LNCaP clone FGC (cell line): ENCODE results near the gene SSTR4.

ENCODE experiments used
- DNase-seq: peaks from one replicate; pipeline ENCODE4 v3.0.0-alpha.2; 2011; ENCODE audit warnings: low read depth
- H3K4me3 ChIP-seq: 2 replicates; pipeline ENCODE4 v1.5.1; 2011; ENCODE audit warnings: mild to moderate bottlenecking, low read depth, low read length, control low read depth
- TF ChIP-seq, protein P1 (sequence below): IDR thresholded peaks from 2 replicates; pipeline ENCODE4 v1.5.1; 2012; ENCODE audit warnings: mild to moderate bottlenecking; ENCODE audit not compliant: control insufficient read depth, insufficient read depth; ENCODE audit errors: extremely low read depth

Gene SSTR4

DNA sequence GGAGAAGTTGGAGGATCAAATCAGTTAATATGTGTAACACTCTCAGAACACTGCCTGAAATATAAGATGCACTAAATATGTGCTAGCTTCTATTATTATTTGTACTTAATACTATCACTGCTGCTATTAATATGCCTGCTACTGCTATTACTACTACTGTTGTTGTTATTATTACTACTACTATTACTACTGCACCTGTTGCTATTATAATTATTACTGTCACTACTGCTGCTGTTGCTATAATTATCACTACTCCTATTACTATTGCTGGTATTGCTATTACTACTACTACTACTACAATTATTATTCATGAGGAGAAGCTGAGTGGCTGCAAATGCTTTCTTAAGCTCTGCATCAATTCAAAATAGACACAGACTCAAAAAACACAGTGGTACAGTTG is 16.7 kb upstream of the SSTR4 start:
- no peak overlapping the region for H3K4me3 ChIP-seq
- TF ChIP-seq, protein P1, sequence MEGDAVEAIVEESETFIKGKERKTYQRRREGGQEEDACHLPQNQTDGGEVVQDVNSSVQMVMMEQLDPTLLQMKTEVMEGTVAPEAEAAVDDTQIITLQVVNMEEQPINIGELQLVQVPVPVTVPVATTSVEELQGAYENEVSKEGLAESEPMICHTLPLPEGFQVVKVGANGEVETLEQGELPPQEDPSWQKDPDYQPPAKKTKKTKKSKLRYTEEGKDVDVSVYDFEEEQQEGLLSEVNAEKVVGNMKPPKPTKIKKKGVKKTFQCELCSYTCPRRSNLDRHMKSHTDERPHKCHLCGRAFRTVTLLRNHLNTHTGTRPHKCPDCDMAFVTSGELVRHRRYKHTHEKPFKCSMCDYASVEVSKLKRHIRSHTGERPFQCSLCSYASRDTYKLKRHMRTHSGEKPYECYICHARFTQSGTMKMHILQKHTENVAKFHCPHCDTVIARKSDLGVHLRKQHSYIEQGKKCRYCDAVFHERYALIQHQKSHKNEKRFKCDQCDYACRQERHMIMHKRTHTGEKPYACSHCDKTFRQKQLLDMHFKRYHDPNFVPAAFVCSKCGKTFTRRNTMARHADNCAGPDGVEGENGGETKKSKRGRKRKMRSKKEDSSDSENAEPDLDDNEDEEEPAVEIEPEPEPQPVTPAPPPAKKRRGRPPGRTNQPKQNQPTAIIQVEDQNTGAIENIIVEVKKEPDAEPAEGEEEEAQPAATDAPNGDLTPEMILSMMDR = no peak
- DNase-seq = no peak

DNA sequence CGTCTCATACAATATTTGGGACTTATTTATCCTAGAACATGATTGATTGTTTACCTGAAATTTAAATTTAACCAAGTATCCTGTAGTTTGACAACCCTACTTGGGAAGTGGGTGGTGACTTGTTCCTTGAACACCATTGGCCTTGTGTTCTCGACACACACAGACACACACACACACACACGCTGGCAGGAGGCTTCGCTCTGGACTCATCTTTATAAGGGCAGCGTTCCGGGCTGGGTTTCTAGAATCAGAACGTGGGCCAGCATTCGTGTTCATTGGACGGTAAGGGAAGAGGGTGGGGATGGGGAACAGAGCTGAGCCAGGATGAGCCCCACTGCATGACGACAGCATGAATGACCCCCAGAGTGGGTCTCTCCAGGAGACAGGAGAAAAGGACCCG is 16.2 kb upstream of the SSTR4 start:
- DNase-seq = no peak
- TF ChIP-seq, protein P1 = no peak
- no peak overlapping the region for H3K4me3 ChIP-seq

DNA sequence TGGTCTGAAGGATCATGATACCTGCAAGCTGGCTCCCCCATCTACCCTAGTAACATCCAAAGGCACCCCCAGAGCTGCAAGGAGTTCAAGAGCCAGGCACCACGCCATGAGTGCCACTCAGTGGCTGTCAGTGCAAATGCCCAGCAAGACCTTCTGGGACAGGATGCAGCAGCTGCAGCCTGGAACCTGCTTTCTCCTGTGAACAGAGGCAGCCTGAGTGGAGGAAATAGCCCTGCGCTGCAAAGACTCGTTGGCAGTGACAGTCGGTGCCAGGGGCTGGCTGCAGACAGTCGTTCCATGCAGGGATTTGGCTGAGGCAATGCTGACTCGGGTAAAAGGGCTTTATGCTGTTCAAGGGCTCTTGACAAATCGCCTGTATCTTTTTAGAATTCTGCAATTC is 15.7 kb upstream of the SSTR4 start:
- no peak for DNase-seq
- TF ChIP-seq, protein P1 = no peak
- no peak overlapping the region for H3K4me3 ChIP-seq

DNA sequence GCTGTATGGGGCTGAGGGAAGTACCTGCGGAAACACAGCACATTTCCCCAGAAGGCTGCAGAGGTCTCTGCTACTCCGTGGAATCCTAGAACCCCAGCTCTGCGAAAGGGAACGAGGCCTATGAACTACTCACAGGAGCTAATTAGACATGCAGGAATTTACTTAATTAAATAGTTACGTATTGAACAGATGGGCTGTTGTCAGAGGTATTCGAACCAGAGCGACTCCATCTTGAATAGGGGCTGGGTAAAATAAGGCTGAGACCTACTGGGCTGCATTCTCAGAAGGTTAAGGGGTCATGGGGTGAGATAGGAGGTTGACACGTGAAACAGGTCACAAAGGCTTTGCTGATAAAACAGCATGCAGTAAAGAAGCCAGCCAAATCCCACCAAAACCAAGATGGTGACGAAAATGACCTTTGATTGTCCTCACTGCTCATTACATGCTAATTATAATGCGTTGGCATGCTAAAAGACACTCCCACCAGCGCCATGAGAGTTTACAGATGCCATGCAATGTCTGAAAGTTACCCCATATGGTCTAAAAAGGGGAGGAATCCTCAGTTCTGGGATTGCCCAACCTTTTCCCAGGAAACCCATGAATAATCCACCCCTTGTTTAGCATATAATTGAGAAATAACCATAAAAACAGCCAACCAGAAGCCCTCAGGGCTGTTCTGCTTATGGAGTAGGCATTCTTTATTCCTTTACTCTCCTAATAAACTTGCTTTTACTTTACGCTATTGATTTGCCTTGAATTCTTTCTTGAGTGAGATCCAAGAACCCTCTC is 14.7 kb upstream of the SSTR4 start:
- TF ChIP-seq, protein P1 = no peak
- no peak for DNase-seq
- H3K4me3 ChIP-seq = no peak overlapping the region

DNA sequence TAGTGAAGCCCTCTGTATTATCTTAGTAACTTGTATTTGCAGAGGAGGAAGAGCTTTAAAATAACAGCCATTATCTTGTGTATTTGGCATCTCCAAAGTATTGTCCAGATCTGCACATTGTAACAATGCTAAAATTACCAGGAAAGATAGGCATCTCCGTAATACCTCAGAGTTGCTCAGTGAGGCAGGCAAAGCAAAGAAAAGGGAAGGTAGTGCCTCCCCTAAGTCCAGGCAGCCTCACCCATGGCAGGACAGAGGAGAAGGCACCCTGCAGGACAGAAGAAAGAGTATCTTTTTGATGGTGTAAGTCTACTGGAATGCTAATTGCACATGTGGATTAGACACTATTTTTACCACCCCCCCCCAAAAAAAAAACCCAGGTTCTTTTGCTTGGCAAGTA is 13.6 kb upstream of the SSTR4 start:
- TF ChIP-seq, protein P1 = no peak
- DNase-seq = no peak

DNA sequence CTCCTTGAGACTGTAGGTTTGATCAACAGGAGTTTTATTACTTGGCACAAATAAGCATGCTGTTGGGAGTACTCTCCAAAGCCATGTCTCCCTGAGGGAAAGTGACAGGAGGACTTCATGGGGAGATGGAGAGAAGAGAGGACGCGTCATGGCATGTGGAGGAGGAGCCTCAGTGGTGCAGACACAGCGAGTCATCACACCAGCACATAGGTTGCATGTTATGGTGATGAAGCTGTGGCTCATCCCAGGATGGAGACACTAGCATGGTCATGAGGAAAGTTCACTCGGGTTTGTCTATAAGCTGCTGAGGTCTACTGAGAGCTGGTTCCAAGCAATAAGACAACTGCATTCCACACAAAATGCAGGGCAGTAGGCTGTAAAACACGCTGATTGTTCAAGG is 13.2 kb upstream of the SSTR4 start:
- no peak overlapping the region for H3K4me3 ChIP-seq
- TF ChIP-seq, protein P1 = no peak
- no peak for DNase-seq

More for the DNA sequence above, 13.6 kb upstream of the SSTR4 start:
- no peak overlapping the region for H3K4me3 ChIP-seq

DNA sequence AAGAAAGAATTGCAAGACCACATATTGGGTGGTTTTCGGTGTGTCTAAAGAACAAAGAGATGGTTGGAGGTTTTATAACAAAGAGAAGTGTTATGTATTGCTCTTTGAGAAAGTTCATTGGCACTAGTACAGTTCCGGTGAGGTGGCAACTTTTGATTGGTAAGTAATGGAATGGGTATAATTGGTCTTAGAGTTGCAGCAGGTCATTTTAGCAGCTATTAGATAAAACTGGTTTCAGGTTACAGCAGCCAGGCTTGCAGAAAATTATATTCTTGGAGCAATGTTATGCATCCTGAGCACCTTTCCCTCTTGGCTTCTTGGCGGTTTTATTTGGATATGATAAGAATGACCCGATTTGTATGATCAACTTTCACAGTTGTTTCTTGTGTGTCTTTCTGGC is 12.3 kb upstream of the SSTR4 start:
- TF ChIP-seq, protein P1 = no peak
- DNase-seq = no peak
- H3K4me3 ChIP-seq = no peak overlapping the region
